Activated T-helper 1 cell treated with anti-CD3 and anti-CD28 coated beads, Interleukin-12 subunit alpha, Interleukin-12 subunit beta, Interleukin-2, Interleukin-4 antibody, amounts not matched to agents 30 ng/mL and 10 ng/mL and 1 ng/mL, durations not matched to agents 14 hours and 24 hours and 36 hours (primary cell): Measurements from ENCODE around the gene GRID2. TPM values are rescaled to one million over a fixed set of nuclear protein-coding genes. Genes with fewer than 3 reads are reported as not detected.

ENCODE experiments used
- DNase-seq: peaks from one replicate; pipeline ENCODE4 v3.0.0; 2021; ENCODE audit warnings: low spot score
- H3K27ac Mint-ChIP-seq: one replicate; pipeline ENCODE4 v1.8.0; 2021; ENCODE audit warnings: mild to moderate bottlenecking, mixed read lengths
- H3K27me3 Mint-ChIP-seq: one replicate; pipeline ENCODE4 v1.8.0; 2022; ENCODE audit warnings: mild to moderate bottlenecking, moderate library complexity, mixed read lengths; ENCODE audit not compliant: insufficient read depth
- H3K36me3 Mint-ChIP-seq: one replicate; pipeline ENCODE4 v1.8.0; 2021; ENCODE audit warnings: low read depth, mixed read lengths
- H3K4me1 Mint-ChIP-seq: one replicate; pipeline ENCODE4 v1.8.0; 2021; ENCODE audit warnings: low read depth, mixed read lengths
- H3K4me3 Mint-ChIP-seq: one replicate; pipeline ENCODE4 v1.8.0; 2021; ENCODE audit warnings: mild to moderate bottlenecking, moderate library complexity, mixed read lengths
- H3K9me3 Mint-ChIP-seq: one replicate; pipeline ENCODE4 v1.8.0; 2021; ENCODE audit warnings: mixed read lengths
- intact Hi-C: fragments of 100-400 bp; cut with micrococcal nuclease; formaldehyde crosslinking; loops from one replicate; pipeline ENCODE4 v1.15.1; 2024
- total RNA-seq: library from RNA; stranded (reverse); gene quantifications from 2 replicates; pipeline ENCODE4 v1.2.3, GENCODE V29; 2022

Gene GRID2
- total RNA-seq, 1 donor from 2014 or later, result not detected

DNA sequence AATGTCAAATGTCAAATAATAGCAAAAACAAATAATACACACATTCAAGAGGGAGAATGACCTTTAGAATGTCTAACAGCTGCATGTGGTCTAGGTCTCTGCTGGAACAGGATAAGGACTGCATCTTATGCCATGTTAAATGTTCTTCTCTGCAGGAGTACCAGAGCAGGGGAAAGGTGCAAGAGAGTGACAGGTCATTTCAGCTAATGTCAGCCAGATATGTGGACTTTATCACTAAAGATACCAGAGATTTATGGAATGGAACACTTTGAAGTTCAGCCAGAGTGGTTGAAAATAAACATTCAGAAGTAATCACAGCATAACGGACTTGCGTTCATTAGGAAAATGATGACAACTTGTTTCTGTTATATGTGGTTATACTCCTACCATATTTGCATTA lies 24.3 kb downstream of the GRID2 start:
- Mint-ChIP-seq H3K27ac (no peak overlapping the region), H3K9me3 (no peaks in the 10 kb centered on the region), H3K4me1 (no peaks in the 10 kb centered on the region), H3K36me3 (no peaks in the 10 kb centered on the region), H3K27me3 (no peaks in the 10 kb centered on the region), H3K4me3 (no peak overlapping the region)
- intact Hi-C loops, result no loop called here
- no peak for DNase-seq

DNA sequence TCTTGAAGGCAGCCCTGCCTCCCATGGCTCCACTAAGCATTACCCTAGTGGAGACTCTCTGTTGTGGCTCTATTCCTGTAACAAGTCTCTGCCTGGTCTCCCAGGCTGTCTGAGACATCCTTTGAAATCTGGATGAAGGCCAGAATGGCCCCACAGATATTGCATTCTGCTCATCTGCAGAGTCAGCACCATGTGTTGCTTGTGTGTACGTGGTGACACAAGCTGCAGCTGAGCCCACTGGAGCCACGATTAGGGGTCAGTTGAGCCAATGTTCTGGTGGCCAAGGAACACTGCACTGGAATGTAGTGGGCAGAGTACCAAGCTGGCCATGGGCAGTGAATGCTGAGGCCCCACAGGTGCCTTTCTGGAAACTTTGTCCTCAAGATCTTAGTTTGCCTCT lies 29.2 kb downstream of the GRID2 start:
- Mint-ChIP-seq H3K4me3 (no peak overlapping the region), H3K27me3 (no peaks in the 10 kb centered on the region), H3K36me3 (no peaks in the 10 kb centered on the region), H3K27ac (no peak overlapping the region), H3K9me3 (no peaks in the 10 kb centered on the region), H3K4me1 (no peaks in the 10 kb centered on the region)
- intact Hi-C loops, result no loop called here
- DNase-seq, result no peak

DNA sequence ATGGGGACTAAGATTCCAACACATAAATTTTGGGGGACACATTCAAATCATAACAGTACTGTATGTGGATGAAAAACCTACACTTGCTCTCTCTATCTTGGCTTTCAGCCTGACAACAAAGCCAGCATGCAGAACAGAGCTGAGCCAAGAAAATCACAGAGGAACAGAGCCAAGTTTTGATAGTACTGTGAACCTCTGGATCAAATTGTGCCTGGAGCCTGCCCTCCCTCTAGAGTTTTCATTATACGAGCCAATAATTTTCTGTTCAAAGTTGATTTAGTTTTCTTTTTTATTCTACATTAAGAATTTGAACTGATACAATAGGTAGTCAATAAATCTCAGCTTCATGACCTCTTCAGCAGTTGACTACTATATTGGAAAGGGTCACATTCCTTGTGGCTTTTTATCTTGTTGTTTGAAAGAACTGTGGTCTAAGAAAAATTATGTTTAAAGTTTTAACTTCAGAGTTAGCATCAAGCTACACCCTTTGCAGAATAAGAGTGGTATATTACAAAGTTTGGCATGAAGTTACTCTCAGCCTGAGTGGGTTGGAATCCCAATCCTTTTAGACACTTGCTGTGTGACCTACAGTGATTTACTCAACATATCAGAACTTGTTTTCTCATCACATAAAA lies 31.1 kb downstream of the GRID2 start:
- Mint-ChIP-seq H3K9me3 (no peaks in the 10 kb centered on the region), H3K27me3 (no peaks in the 10 kb centered on the region), H3K4me1 (no peaks in the 10 kb centered on the region), H3K27ac (no peak overlapping the region), H3K4me3 (no peak overlapping the region), H3K36me3 (no peaks in the 10 kb centered on the region)
- intact Hi-C loops, result no loop called here
- DNase-seq, result no peak

DNA sequence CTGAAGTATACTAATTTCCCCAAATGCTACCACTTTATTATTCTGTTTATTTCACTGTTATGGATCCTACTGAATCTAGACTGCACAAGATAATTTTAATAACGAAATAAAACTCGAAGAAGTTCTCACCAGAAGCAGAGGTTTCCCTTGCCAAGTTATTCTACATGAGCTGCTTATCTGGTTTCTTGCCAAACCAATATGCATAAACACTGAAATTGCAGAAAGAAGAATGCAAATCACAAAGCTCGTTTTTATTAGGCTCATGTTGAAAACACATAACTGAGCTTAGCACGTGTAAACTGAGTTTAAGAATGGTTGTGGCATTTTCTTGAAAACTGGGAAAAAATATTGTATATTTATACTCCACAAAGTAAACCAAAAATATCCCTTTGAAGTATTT lies 35.9 kb downstream of the GRID2 start:
- Mint-ChIP-seq H3K4me3 (no peak overlapping the region), H3K27ac (no peak overlapping the region), H3K4me1 (no peaks in the 10 kb centered on the region), H3K27me3 (no peaks in the 10 kb centered on the region), H3K9me3 (no peaks in the 10 kb centered on the region), H3K36me3 (no peaks in the 10 kb centered on the region)
- intact Hi-C loops, result no loop called here
- DNase-seq, result no peak

DNA sequence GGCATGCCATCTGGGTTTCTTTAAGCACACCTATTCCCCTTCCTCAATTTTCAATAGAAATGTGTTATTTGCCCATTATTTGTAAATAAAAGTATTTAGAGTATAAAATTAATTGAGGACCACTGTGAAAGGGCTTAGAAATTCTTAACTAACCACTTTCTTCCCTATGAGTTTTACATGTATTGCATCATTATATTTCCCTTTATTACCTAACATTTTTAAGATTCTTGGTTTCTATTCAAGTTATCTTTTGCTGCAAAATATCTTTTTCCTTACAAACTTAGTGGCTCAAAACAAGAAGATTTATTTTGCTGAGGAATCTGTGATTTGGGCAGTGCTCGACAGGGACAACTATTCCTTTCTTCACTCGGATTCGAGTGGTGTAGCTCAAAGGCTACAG lies 40.5 kb downstream of the GRID2 start:
- Mint-ChIP-seq H3K4me1 (no peaks in the 10 kb centered on the region), H3K36me3 (no peaks in the 10 kb centered on the region), H3K27ac (no peak overlapping the region), H3K9me3 (no peaks in the 10 kb centered on the region), H3K27me3 (no peaks in the 10 kb centered on the region), H3K4me3 (no peak overlapping the region)
- intact Hi-C loops, result no loop called here
- DNase-seq, result no peak

DNA sequence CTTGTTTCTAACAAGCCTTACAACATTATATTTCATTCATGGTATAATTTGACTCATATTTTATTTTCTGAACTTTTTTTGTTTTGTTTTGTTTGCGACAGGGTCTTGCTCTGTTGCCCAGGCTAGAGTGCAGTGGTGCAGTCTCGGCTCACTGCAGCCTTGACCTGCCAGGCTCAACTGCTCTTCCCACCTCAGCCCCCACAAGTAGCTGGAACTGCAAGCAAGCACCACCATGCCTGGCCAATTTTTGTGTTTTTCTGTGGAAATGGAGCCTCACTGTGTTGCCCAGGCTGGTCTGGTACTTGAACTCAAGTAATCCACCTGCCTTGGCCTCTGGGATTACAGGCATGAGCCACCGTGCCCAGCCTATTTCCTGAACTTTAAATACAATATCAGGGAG lies 42.5 kb downstream of the GRID2 start:
- Mint-ChIP-seq H3K4me3 (no peak overlapping the region), H3K27me3 (no peaks in the 10 kb centered on the region), H3K4me1 (no peaks in the 10 kb centered on the region), H3K9me3 (no peaks in the 10 kb centered on the region), H3K27ac (no peak overlapping the region), H3K36me3 (no peaks in the 10 kb centered on the region)
- intact Hi-C loops, result no loop called here
- DNase-seq, result no peak

DNA sequence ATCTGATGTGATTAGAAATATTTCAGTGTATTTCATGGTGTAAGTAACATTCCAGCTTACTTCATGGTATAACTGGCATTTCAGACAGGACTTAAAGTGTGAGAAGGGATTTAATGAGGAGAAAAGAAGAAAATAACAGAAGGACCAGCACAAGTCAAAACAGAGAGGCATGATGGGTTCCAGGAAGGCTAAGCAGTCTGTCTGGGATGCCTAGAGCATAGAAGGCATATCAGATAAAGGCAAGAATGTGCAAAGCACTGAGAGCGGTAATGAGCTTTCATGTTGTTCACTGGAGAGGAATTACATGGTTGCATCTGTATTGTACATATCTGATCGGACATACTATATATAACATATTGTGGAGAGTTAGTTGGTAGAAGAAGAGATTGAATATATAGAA lies 54.2 kb downstream of the GRID2 start:
- Mint-ChIP-seq H3K27ac (no peak overlapping the region), H3K4me3 (no peak overlapping the region), H3K36me3 (no peaks in the 10 kb centered on the region), H3K27me3 (no peaks in the 10 kb centered on the region), H3K4me1 (no peaks in the 10 kb centered on the region), H3K9me3 (no peaks in the 10 kb centered on the region)
- intact Hi-C loops, result no loop called here
- no peak for DNase-seq

DNA sequence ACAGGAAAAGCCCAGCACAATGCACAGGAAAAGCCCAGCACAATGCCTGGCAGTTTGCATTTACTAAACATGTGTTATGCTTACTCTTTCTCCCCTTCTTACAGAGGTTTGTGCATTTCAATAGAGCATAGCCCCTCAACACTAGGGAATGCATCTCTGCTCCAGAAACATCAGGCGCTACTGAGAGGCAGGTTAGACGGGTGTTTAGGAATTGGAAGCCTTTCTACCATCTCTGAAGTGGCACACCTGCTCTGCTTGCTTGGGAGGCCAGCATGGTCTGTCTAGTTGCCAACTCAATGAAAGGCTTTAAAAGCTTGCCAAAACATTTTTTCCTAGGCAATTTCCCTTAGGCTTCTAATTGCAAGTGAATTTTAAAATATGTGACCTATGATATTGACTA lies 55.7 kb downstream of the GRID2 start:
- intact Hi-C loops, result no loop called here

DNA sequence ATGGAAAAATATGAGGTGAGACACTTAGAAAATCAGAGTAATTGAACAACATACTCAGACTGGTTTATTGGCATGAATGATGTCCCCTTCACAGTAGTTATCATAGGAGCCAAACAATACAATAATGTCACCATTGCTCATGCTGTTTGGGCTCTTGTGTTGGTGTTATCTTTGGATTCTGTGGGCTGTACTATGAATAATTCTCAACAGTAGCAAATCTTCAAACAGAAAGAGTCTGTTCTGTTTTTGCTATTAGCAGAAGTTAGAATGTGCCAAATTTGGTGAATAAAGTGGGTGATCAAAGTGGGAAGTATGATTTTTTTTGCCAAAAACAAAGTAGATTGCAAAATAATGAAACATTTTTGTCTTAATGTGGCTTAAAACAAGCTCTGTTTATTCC lies 58.3 kb downstream of the GRID2 start:
- no peak for DNase-seq
- intact Hi-C loops, result no loop called here
- H3K27me3 Mint-ChIP-seq, result no peaks in the 10 kb centered on the region
- H3K27ac Mint-ChIP-seq, result no peak overlapping the region
- H3K9me3 Mint-ChIP-seq, result no peaks in the 10 kb centered on the region
- no peaks in the 10 kb centered on the region for H3K4me1 Mint-ChIP-seq
- no peaks in the 10 kb centered on the region for H3K36me3 Mint-ChIP-seq
- H3K4me3 Mint-ChIP-seq, result no peak overlapping the region

More for the DNA sequence above, 55.7 kb downstream of the GRID2 start:
- Mint-ChIP-seq H3K36me3 (no peaks in the 10 kb centered on the region), H3K27ac (no peak overlapping the region), H3K4me1 (no peaks in the 10 kb centered on the region), H3K4me3 (no peak overlapping the region), H3K27me3 (no peaks in the 10 kb centered on the region), H3K9me3 (no peaks in the 10 kb centered on the region)
- DNase-seq, result no peak

DNA sequence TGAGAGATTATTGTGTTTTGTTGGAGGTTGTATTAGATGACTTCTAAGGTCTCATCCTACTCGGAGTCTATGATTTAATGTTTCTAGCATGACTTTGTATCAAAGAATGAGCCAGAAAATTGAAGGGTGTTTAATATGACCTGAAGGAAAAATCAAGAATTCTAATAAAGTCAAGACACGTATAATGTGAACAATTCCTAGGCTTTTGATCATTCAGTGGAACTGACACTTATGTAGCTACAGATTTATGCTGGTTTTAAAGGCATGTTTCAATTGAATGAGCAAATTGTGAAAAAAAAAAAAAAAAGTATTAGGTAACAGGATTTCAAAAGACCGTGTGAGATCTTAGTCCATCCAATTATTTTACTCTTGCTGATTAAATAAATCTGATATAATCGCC lies 64.9 kb downstream of the GRID2 start:
- DNase-seq, result no peak
- H3K4me3 Mint-ChIP-seq, result no peak overlapping the region
- intact Hi-C loops, result no loop called here
- H3K27me3 Mint-ChIP-seq, result no peaks in the 10 kb centered on the region
- no peaks in the 10 kb centered on the region for H3K36me3 Mint-ChIP-seq
- H3K9me3 Mint-ChIP-seq, result peaks cover 5% of the 10 kb centered on the region
- H3K4me1 Mint-ChIP-seq, result no peaks in the 10 kb centered on the region
- no peak overlapping the region for H3K27ac Mint-ChIP-seq

DNA sequence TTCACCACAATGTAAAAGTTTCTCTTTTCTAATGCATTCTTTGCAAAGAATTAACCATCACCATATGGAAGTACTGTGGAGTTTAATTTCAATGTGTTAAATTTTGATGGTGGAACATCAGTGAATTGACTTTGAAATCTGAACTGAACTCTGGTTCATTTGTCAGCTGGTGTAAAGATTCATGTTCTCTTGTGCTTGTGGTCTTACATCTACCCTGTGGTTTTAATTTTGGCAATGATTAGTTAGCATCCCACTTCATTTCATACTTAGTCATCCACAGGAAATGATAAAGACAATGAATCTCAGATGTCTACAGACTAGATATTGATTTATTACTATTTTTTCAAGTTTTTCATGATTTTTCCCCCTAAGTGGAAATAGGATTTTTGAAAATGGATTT lies 77.8 kb downstream of the GRID2 start:
- H3K4me3 Mint-ChIP-seq, result no peak overlapping the region
- DNase-seq, result no peak
- H3K4me1 Mint-ChIP-seq, result no peaks in the 10 kb centered on the region
- no peaks in the 10 kb centered on the region for H3K36me3 Mint-ChIP-seq
- intact Hi-C loops, result no loop called here
- peaks cover 5% of the 10 kb centered on the region for H3K9me3 Mint-ChIP-seq
- H3K27ac Mint-ChIP-seq, result no peak overlapping the region
- no peaks in the 10 kb centered on the region for H3K27me3 Mint-ChIP-seq

DNA sequence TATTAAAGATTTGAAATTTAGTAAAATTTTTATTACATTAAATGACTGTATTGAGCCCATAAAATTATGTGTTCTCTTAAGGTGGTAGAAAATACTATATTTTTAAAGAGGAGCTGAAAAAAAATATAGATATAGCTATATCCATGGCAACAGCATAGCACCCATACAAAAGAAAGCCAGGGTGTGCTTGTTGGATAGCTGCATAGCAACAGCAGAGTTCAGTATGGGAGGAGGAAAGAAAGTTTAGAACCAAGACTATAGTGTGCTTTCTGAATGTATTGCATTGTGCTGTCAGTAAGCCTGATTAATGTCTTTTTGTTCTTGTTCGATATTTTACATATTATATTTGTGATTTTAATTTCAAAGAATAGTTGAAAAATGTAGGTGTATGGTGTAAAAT lies 78.4 kb downstream of the GRID2 start:
- DNase-seq, result no peak
- intact Hi-C loops, result no loop called here
- Mint-ChIP-seq H3K4me3 (no peak overlapping the region), H3K27me3 (no peaks in the 10 kb centered on the region), H3K4me1 (no peaks in the 10 kb centered on the region), H3K9me3 (peaks cover 4% of the 10 kb centered on the region), H3K36me3 (no peaks in the 10 kb centered on the region), H3K27ac (no peak overlapping the region)

DNA sequence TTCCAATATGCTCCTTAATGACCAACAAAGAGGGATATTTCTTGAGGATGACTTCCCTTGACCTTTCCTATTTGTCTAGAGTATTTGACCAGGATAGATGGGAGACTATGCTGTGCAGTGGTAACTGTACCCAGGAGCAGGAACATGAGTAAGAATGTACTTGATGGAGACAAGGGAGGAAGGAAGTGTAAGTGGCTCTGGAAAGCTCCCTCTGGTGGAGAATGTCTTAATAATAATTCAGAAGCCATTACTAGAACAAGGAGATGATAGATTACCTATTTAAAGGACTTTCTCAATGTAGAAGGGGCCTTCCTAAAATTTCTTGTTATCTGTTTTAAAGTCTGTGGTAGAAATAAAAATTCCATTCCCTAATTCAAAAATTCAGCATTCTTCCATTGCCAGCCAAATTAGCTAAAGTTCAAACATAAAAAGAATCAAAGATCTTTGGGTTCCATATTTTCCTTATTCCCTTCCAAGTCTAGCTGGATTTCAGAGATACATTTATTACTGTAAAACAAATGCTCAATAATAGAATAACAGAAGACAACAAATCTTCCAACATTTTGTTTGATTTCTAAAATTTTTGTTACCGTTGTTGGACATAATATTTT lies 83.8 kb downstream of the GRID2 start:
- Mint-ChIP-seq H3K27ac (no peak overlapping the region), H3K36me3 (no peaks in the 10 kb centered on the region), H3K4me3 (no peak overlapping the region), H3K9me3 (no peaks in the 10 kb centered on the region), H3K27me3 (no peaks in the 10 kb centered on the region), H3K4me1 (no peaks in the 10 kb centered on the region)
- intact Hi-C loops, result no loop called here
- no peak for DNase-seq

DNA sequence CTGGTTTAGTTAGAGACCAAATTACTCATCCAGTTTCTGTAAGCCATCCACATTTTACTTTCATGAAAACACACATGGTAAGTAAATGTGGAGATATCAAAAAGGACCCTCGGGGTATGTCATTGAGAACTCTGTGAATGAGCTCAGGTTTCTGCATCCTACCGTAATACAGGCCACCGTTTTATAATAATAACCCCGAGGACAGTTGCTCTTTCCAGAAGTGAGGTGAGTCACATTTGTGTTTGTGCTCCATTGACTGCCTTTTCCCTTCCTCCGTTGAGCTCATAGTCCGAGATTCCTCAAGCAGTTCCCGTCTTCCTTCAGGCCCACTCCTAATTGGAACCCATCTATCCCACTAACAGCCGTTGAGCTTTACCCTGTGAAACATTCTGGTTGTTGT lies 95.3 kb downstream of the GRID2 start:
- Mint-ChIP-seq H3K4me1 (no peaks in the 10 kb centered on the region), H3K36me3 (no peaks in the 10 kb centered on the region), H3K27ac (no peak overlapping the region), H3K27me3 (no peaks in the 10 kb centered on the region), H3K4me3 (no peak overlapping the region), H3K9me3 (no peaks in the 10 kb centered on the region)
- intact Hi-C loops, result no loop called here
- DNase-seq, result no peak
